HepG2 (cell line): ENCODE measurements around the gene B4GALT2. TPM values are rescaled to one million over a fixed set of nuclear protein-coding genes. Genes with fewer than 3 reads are reported as not detected.
A peak's percentile ranks its signal among the peaks of the same experiment; 100 is the strongest.

ENCODE experiments used
- GABPB1 ChIP-seq: IDR thresholded peaks from 2 replicates; pipeline ENCODE4 v1.6.1; 2016; ENCODE audit warnings: mild to moderate bottlenecking, missing genetic modification reagents, moderate library complexity, missing compliant biosample characterization
- HOXA7 ChIP-seq: sonication (generic); formaldehyde crosslinking; IDR thresholded peaks from 2 replicates; pipeline ENCODE4 v1.8.1; 2022; ENCODE audit warnings: mild to moderate bottlenecking, missing genetic modification reagents, moderate library complexity
- KLF9 ChIP-seq: IDR thresholded peaks from 2 replicates; pipeline ENCODE4 v1.6.1; 2016; ENCODE audit warnings: low read depth
- PHB2 ChIP-seq: fragments of 450-650 bp; IDR thresholded peaks from 2 replicates; pipeline ENCODE4 v1.6.1; 2018; ENCODE audit not compliant: partially characterized antibody
- SMARCC2 ChIP-seq: fragments of 450-650 bp; IDR thresholded peaks from 2 replicates; pipeline ENCODE4 v1.6.1; 2017; ENCODE audit warnings: antibody characterized with exemption, mild to moderate bottlenecking
- SMARCE1 ChIP-seq: fragments of 450-650 bp; IDR thresholded peaks from 2 replicates; pipeline ENCODE4 v1.6.1; 2017; ENCODE audit warnings: borderline replicate concordance
- SP2 ChIP-seq: sonication (generic); formaldehyde crosslinking; IDR thresholded peaks from 2 replicates; pipeline ENCODE4 v1.5.1; 2020; ENCODE audit warnings: mild to moderate bottlenecking, missing genetic modification reagents
- SRY ChIP-seq: sonication (generic); formaldehyde crosslinking; IDR thresholded peaks from 2 replicates; pipeline ENCODE4 v1.8.0; 2022; ENCODE audit warnings: mild to moderate bottlenecking, missing genetic modification reagents
- TARDBP ChIP-seq: sonication (generic); formaldehyde crosslinking; IDR thresholded peaks from 2 replicates; pipeline ENCODE4 v1.8.0; 2022; ENCODE audit warnings: mild to moderate bottlenecking, missing genetic modification reagents
- ZNF160 ChIP-seq: sonication (generic); formaldehyde crosslinking; IDR thresholded peaks from 2 replicates; pipeline ENCODE4 v1.8.0; 2022; ENCODE audit warnings: mild to moderate bottlenecking, inconsistent platforms, missing genetic modification reagents
- ZNF407 ChIP-seq: sonication (generic); formaldehyde crosslinking; IDR thresholded peaks from one replicate; pipeline ENCODE4 v1.5.1; 2020; ENCODE audit warnings: mild to moderate bottlenecking, missing genetic modification reagents; ENCODE audit errors: not compliant biosample characterization
- ZNF543 ChIP-seq: sonication (generic); formaldehyde crosslinking; IDR thresholded peaks from 2 replicates; pipeline ENCODE4 v1.4.0; 2020; ENCODE audit warnings: mild to moderate bottlenecking, missing genetic modification reagents
- ZNF577 ChIP-seq: sonication (generic); formaldehyde crosslinking; IDR thresholded peaks from 2 replicates; pipeline ENCODE4 v1.4.0; 2020; ENCODE audit warnings: mild to moderate bottlenecking, low read depth, missing genetic modification reagents, borderline replicate concordance
- polyA plus RNA-seq, 8 experiments: library from polyadenylated mRNA; depleted of rRNA in 3 of 8; stranded (reverse) in 7 of 8; unstranded in 1 of 8; fragments of >200 nt; fragmentation: Illumina TruSeq in 4 of 8; extraction: Trizol in 4 of 8; gene quantifications; 2 replicates each; pipeline versions ENCODE4 v1.2.1 to v1.2.3, GENCODE V29; 2011 to 2016; ENCODE audit warnings: low read depth in 4 of 8, missing spikeins in 1 of 8, mixed read lengths in 1 of 8; ENCODE audit not compliant: insufficient read depth in 1 of 8
- total RNA-seq, 5 experiments: library from RNA; depleted of rRNA; stranded (reverse); fragments of >200 nt; fragmentation: Illumina TruSeq; extraction: Trizol; gene quantifications; 2 replicates each; pipeline ENCODE4 v1.2.3, GENCODE V29; 2016; ENCODE audit warnings: low read depth in 1 of 5
- TF ChIP-seq, protein P1 (sequence below): sonication (generic); formaldehyde crosslinking; IDR thresholded peaks from 2 replicates; pipeline ENCODE4 v1.5.1; 2020; ENCODE audit warnings: mild to moderate bottlenecking, missing genetic modification reagents, borderline replicate concordance
- TF ChIP-seq, protein P2 (sequence below): sonication (generic); formaldehyde crosslinking; IDR thresholded peaks from 2 replicates; pipeline ENCODE4 v1.5.0; 2020; ENCODE audit warnings: missing genetic modification reagents, mild to moderate bottlenecking, borderline replicate concordance

B4GALT2 gene
- total and polyA plus RNA-seq, 2 of the 13 experiments (the other 11 are each of a cell fraction or from before 2014, with no cell fraction given), result 41.9 to 78.0 TPM

GRCh38 chr1:43978551-43979260, at the start of gene B4GALT2 (continued):
- TF ChIP-seq ZNF407 (CRISPR knock-in tag) (no peak), SMARCE1 (no peak), SRY (CRISPR knock-in tag) (0 out of 2 replicates have a peak, but pooled peaks have one; percentile 49), PHB2 (no peak), SP2 (CRISPR knock-in tag) (no peak), ZNF577 (CRISPR knock-in tag) (no peak), GABPB1 (CRISPR knock-in tag) (peak; percentile 13; the same call in 1 of the 2 replicates), HOXA7 (CRISPR knock-in tag) (no peak), TARDBP (no peak; the same call in 1 of the 2 replicates), ZNF543 (CRISPR knock-in tag) (no peak), ZNF160 (CRISPR knock-in tag) (no peak), KLF9 (CRISPR knock-in tag) (no peak), SMARCC2 (no peak)
- TF ChIP-seq, protein P1, sequence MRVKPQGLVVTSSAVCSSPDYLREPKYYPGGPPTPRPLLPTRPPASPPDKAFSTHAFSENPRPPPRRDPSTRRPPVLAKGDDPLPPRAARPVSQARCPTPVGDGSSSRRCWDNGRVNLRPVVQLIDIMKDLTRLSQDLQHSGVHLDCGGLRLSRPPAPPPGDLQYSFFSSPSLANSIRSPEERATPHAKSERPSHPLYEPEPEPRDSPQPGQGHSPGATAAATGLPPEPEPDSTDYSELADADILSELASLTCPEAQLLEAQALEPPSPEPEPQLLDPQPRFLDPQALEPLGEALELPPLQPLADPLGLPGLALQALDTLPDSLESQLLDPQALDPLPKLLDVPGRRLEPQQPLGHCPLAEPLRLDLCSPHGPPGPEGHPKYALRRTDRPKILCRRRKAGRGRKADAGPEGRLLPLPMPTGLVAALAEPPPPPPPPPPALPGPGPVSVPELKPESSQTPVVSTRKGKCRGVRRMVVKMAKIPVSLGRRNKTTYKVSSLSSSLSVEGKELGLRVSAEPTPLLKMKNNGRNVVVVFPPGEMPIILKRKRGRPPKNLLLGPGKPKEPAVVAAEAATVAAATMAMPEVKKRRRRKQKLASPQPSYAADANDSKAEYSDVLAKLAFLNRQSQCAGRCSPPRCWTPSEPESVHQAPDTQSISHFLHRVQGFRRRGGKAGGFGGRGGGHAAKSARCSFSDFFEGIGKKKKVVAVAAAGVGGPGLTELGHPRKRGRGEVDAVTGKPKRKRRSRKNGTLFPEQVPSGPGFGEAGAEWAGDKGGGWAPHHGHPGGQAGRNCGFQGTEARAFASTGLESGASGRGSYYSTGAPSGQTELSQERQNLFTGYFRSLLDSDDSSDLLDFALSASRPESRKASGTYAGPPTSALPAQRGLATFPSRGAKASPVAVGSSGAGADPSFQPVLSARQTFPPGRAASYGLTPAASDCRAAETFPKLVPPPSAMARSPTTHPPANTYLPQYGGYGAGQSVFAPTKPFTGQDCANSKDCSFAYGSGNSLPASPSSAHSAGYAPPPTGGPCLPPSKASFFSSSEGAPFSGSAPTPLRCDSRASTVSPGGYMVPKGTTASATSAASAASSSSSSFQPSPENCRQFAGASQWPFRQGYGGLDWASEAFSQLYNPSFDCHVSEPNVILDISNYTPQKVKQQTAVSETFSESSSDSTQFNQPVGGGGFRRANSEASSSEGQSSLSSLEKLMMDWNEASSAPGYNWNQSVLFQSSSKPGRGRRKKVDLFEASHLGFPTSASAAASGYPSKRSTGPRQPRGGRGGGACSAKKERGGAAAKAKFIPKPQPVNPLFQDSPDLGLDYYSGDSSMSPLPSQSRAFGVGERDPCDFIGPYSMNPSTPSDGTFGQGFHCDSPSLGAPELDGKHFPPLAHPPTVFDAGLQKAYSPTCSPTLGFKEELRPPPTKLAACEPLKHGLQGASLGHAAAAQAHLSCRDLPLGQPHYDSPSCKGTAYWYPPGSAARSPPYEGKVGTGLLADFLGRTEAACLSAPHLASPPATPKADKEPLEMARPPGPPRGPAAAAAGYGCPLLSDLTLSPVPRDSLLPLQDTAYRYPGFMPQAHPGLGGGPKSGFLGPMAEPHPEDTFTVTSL, result 0 out of 2 replicates have a peak, but pooled peaks have one; percentile 24
- TF ChIP-seq, protein P2, sequence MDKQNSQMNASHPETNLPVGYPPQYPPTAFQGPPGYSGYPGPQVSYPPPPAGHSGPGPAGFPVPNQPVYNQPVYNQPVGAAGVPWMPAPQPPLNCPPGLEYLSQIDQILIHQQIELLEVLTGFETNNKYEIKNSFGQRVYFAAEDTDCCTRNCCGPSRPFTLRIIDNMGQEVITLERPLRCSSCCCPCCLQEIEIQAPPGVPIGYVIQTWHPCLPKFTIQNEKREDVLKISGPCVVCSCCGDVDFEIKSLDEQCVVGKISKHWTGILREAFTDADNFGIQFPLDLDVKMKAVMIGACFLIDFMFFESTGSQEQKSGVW (CRISPR knock-in tag), result no peak
